COLO829 (cell line): ENCODE results near the gene REL.
"Not testable (repeated sequence)": the region's sequence is repeated elsewhere in the genome, so short reads cannot be mapped to it uniquely, and the experiment has no call there.

ENCODE experiments used
- DNase-seq: peaks from one replicate; pipeline ENCODE4 v3.0.0; 2012; ENCODE audit warnings: low spot score

REL gene

DNA sequence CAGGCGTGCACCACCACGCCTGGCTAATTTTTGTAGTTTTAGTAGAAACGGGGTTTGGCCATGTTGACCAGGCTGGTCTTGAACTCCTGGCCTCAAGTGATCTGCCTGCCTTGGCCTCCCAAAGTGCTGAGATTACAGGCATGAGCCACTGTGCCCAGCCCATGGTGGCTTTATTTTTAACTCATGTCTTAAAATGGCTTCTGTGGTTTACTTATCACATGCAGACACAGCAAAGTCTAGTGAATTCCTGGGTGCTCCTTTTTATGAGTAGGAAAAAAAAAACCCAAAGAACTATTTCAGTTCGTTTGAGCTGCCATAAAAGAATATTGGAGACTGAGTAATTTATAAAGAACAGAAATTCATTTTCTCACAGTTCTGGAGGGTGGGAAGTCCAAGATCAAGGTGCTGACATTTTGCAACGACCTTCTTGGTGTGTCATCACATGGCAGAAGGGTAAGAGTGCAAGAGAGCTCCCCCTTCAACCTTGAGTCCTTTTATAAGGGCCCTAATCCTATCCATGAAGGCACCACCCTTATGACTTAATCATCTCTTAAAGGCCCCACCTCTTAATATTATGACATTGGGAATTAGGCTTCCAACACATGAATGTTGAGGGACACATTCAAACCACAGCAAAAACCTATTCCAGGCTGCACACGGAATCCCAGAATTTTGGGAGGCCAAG, 12.6 kb upstream of the REL start:
- no peak for DNase-seq

DNA sequence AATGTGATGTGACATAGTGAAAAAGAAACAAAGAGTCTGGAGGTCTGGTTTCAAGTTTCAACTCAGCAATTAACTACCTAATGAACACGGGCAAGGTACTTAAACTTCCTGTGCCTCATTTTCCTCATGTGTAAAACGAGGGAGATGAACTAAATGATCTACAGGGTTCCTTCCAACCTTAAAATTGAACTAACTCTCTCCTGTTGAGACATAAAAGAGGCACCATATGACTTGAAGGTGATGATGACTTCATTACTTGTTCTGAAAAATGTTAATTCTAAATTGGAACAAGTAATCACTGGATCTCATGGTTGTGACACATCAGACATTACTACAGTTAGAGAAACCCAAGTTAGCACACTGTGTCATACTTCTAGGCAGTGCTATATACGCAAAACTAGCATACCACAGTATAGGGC, 8.9 kb upstream of the REL start:
- DNase-seq = no peak

DNA sequence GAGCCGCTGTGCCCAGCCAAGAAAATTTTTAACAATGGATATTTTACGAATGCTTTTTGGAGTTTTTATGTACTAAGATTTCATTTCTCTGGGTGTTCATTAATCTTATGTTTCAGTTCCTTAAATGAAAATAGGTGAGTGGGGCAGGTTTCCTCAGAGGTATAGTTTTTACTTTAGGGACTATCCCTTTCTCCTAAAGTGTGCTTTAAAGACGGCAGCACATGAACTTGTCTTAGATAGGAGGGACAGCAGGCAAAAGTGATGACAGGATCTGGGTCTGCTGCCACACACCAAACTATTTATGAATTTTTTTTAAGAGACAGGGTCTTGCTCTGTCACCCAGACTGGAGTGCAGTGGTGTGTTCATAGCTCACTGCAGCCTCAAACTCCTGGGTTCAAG, 8.0 kb upstream of the REL start:
- no peak for DNase-seq

DNA sequence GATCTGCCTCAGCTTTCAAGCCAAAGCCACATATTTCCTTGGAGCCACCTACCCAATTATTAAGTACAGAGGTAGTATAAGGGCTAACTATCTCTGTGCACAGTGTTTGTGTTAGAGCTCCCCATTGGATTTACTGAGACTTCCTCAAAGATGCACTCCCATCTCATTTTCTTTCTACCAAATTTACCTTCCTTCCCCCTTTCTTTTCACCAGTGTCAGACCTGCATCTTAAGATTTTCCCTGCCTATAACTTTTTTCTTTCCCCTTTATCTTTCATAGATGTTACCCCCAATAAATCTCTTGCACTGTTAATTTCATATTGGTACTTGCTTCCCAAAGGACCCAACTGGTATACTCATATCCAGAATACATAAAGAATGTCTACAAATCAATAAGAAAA, 5.9 kb upstream of the REL start:
- no peak for DNase-seq

DNA sequence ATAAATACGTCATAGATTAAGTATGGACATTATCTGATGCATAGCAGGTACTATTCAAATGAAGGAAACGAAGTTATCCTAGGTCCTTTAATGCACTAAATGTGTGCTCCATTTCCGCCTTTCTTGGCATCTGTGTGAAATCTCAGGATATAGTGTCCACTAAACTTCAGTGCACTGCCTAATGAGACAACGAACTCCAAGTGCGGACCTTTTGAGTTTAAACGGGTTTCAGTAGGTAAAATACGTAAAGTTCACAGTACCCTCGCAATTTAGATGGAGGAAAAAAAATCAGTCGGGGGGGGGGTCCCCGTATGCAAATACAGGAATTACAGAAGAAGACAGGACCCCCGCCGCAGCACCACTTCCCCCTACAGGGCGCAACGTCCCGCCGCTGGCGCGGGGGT, 729 bp upstream of the REL start:
- DNase-seq = no peak

DNA sequence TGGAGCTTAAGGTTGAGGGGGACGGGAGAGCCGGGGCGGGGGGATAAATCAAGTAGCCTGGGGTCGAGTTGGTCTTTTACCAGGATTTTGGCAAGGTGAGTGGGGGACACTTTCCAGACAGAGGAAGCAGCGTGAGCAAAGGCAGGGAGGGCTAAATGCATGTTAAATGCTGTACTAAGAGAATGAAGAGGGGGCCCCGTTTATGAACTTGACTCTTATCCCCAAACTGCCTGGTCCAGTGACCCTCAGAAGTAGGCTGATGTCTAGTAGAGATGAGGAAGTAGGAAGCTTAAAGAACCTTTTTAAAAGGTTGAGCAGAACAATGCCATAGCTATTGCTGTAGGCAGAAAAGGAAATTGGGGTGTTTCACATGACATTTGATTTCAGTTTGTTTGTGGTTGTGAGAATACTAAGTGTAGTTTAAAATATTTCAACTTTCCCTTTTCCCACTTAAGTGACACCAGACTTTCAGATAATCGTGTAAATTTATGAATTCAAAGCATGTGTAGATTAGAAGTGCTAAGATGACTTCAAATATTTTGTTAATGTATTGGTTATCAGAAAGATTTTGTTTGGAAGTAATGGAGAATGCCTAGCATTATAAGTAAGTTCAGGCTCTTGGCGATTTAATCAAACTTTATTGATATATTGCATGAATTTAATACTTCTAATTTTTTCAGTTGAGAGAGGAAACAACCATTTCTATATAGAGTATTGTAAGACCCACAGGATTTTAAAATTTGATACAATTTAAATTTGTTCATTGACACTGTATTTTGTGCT, 1.8 kb downstream of the REL start:
- no peak for DNase-seq

DNA sequence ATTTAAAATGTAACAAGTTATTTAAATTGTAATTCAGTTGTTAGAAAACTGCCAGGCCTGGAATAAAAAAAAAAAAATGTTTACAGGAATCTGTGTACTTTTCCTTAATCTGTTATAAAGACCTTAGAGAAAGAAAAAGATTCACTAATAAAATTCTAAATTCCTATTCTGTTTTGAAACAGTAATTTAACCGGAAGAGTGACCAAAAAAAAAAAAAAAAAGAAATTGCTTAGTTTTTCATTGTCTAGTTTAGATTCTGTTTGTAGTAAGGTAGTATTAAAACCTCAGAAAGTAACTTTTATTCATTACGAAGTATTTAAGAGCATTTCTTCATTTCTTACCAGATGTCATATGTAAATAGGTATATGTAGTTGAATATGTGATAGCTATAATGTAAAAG, 2.5 kb downstream of the REL start:
- DNase-seq = no peak

DNA sequence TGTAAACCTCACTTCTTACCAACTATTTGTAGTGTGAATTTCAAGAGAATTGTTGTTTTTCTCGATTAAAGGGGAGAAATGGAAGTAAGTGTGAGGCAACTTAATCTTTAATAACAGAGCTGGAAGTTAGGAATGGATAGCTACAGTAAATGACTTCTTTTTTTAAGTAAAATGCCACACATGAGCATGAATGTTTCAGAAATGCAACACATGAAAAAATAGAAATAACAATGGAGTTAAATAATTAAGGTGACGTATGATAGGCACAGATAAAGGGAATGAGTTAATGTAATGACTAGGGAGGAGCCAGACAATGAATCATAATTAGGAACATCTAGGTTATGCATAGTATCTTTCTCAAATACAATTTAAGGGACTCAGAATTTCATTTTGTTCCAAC, 3.4 kb downstream of the REL start:
- no peak for DNase-seq

DNA sequence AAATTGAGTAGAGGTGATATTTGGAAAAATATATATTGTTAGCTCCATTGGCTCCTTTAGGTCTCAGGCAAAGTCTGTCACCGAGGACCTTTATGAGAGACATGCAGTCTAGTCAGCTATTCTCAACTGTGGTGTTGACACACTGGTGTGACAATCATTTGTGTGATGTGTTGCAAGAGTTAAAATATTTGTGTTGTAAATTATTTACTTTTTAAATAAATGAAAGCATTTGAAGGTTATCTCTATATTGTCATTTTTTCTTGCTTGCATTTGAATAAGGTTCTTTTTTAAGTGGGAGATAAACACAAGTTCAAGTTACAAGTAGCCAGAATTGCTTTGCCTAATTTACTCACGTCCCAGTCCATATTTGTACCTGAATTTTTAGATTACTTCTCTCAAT, 4.3 kb downstream of the REL start:
- no peak for DNase-seq

DNA sequence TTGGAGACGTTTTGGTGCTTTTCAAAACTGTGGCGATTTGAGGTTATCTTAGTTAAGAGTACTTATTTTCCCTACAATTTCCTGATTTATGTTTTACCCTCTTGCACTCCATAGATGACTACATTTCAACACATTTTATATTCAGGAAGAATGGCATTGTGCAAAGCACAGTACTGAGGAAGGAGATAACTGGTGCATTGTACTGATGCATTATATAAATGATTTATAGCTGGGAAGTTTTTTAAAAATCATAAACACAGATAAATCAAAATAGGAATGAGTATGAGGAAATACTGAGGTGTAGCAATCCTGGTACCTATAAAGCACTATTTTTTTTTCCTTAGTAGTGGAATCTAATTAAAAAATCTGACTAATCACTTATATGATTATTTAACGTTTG, 5.6 kb downstream of the REL start:
- no peak for DNase-seq

DNA sequence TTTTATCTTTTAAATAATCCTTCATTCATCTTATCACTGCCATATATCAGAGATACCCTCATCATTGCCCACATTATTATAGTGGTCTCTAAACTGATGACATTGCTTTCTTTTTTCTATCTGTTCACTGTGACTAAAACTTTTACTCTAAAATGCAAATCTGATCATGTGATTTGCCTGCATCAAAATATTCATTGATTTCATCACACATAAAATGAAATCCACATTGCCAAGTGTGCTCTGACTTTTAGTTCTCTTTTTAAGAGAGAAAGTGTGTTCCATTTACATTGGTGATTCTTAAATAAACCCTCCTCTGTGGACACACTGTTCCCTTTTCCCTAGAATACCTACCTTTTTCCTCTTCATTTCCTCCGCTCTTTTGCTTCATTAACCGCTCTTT, 7.5 kb downstream of the REL start:
- DNase-seq = no peak

DNA sequence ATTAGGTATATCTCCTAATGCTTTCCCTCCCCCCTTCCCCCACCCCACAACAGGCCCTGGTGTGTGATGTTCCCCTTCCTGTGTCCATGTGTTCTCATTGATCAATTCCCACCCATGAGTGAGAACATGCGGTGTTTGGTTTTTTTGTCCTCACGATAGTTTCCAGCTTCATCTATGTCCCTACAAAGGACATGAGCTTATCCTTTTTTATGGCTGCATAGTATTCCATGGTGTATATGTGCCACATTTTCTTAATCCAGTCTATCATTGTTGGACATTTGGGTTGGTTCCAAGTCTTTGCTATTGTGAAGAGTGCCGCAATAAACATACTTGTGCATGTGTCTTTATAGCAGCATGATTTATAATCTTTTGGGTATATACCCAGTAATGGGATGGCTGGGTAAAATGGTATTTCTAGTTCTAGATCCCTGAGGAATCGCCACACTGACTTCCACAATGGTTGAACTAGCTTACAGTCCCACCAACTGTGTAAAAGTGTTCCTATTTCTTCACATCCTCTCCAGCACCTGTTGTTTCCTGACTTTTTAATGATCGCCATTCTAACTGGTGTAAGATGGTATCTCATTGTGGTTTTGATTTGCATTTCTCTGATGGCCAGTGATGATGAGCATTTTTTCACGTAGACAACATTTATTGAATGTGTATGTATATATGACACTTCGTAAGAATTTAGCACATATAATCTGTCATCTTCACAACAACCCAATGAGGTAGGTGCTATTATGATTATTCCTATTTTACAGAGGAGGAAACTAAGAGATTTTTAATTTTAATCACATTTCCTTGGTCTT, 8.4 kb downstream of the REL start:
- DNase-seq = not testable (repeated sequence)

DNA sequence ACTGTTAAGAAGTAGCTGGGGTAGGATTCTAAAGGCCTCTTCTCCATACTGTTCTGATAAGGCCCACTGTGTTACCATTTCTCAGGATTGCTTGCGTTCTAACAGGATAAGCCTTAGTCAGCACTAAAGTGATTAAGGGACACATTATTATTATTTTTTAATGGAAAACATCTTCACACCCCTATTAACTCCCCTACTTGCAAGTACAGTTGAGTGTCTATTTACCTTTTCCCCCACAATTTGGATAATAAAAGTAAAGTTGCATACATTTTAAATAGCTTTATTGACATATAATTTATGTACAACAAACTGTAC, 9.0 kb downstream of the REL start:
- no peak for DNase-seq

DNA sequence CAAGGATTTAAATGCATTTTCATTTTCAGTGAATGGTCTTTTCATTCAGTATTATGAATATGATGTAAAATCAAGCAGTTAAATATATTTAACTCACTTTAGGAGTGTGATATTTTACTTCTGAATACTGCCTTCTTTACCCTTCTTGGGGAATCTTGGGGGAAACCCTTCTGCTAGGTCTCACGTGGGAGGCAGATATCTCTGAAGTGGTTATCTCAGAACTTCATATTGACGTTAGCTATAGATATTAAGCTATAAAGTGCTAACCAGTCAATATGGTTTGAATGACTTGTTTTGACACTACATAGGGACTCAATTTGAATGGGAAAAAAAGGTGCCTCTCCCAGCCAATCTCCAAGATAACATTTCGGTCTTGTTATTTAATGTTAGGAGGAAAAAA, 9.8 kb downstream of the REL start:
- no peak for DNase-seq

DNA sequence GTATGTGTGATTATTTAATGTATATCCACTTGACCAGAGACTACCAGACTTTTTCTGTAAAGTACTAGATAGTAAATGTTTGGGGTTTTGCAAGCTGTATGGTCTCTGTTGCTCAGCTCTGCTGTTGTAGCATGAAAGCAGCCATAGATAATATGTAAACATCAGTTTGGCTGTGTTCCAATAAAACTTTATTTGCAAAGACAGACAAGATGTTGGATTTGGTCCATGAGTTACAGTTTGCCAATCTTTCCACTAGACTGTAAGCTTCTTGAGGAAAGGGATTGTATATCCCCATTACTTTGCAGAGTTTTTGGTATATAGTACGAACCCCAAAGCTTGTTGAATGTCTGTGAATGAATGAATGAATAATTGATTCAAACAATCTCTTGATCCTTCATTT, 17.2 kb downstream of the REL start:
- no peak for DNase-seq

DNA sequence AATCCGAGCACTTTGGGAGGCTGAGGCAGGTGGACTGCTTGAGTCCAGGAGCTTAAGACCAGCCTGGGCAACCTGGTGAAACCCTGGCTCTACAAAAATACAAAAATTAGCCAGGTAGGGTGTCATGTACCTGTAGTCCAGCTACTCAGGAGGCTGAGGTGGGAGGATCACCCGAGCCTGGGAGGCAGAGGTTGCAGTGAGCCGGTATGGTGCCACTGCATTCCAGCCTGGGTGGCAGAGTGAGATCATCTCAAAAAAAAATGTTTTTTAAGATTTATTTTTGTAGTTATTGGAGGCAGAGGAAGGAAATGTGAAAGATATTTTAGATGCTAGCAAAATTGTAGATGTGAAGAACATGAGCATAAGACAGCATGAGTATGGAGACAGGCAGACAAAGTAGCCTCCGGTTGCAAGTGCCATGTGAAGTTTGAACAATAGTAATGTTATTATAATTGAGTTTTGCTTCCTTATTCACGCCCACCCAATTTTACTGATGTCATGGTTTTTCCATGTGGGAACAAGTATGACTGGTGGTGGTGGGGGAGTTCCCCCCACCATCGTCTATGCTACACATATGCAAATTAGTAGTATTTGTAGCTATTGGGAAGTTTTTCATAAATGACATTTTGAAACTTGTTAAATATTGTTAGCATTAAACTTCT, 18.0 kb downstream of the REL start:
- DNase-seq = no peak

DNA sequence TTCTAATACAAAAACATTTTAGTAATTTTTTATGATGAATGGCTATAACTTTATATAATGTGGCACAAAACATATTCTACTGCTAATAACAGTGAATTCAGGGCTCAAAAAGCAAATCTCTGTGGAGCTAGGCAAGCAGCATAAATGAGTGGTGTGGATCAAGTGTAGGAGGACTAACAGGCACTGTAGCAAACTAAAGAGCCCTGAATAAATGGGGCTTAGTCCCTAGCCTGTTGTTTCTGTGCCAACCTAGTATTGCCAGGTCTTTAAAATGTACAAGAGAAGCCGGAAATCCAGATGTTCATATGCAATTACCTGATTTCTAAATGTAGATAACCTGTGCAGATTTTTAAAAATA, 18.5 kb downstream of the REL start:
- no peak for DNase-seq

DNA sequence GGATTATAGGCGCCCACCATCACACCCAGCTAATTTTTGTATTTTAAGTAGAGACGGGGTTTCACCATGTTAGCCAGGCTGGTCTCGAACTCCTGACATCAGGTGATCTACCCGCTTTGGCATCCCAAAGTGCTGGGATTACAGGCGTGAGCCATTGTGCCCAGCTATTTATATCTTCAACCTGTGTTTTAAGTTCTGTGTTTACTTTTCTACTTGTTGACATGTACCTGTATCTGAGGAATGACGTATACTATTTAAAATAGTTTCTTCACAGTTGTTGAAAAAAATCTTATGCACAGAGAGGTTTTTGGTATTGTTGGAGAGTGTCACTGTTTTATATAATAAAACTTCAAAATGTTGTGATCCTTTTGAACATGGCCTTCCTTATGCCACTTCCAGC, 19.9 kb downstream of the REL start:
- DNase-seq = not testable (repeated sequence)

DNA sequence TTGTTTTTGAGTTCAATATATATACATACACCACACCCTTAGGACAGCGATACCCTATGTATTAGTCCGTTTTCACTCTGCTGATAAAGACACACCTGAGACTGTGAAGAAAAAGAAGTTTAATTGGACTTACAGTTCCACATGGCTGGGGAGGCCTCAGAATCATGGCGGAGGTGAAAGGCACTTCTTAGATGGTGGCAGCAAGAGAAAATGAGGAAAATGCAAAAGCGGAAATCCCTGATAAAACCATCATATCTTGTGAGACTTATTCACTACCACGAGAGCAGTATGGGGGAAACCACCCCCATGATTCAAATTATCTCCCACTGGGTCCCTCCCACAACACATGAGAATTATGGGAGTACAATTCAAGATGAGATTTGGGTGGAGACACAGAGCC, 24.5 kb downstream of the REL start:
- DNase-seq = not testable (repeated sequence)

DNA sequence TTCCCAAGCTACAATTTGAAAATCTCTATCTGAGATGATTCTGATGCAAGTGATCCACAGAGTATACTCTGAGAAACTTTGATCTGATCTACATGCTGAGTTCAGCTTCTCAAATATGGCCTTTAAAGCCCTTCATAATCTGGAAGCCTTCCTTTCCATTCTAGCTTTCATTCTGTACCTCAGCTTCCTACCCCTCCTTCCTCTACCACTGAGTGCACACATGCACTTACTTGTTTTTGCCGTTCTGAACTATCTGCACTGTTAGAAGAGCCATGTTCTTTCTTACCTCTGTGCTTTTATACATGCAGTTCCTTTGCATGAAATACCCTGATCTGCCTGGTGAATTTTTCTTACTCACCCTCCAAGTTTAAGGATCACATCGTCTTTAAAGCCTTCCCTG, 25.0 kb downstream of the REL start:
- DNase-seq = no peak

DNA sequence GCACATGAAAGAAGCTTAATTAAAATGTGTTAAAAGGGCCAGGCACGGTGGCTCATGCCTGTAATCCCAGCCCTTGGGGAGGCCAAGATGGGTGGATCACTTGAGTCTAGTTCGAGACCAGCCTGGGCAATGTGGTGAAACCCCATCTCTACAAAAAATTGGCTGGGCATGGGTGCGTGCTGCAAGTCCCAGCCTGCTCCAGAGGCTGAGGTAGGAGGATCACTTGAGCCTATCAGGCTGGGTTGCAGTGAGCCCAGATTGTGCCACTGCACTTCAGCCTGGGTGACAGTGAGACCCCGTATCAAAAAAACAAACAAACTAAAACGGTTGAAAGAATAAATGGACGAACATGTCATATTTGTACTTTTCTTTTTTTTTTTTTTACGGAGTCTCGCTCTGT, 26.0 kb downstream of the REL start:
- DNase-seq = no peak

DNA sequence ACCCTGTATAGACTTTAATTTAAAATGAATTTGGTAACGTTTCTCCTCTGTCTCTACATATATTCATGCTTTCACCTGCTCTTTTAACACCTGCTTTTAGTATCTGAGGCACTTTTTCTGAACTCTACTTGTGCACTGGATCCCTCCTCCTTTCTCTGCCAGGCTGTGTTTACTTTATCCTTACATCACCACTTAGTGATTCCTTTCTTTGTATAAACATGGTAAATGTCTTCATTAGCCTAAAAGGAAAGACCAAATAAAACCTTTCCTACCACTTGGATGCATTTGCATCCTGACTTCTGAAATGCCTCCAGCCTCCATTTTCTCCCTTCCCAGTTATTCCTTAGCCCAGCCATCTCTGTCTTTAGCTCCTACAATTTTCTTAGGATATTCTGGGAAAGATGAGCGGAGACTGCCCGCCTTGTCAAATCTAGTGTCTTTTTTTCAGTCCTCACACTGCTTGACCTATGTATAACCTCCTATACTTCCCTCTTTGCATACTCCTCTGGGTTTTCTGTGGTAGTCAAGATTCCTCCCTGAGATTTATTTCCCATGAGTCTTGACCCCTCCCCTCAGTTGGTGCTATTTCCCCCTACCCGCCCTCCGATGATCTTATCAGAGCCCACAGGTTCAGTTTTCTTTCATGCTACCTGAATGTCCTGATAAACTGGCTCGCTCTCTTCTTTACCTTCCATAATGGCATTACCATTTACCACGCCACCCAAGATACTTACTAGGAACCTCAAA, 44.8 kb downstream of the REL start:
- no peak for DNase-seq
